Activated T-cell treated with anti-CD3 and anti-CD28 coated beads, Interleukin-2, amount 50 U/mL, for 48 hours (primary cell): ENCODE results near the gene GPR150.

Experiments used
- DNase-seq, 2 experiments: peaks; one replicate each; pipeline ENCODE4 v3.0.0-alpha.2; 2020

GPR150 gene

GRCh38 chr5:95655575-95655974, 35.7 kb downstream of the GPR150 start:
- DNase-seq, result no peak

DNA sequence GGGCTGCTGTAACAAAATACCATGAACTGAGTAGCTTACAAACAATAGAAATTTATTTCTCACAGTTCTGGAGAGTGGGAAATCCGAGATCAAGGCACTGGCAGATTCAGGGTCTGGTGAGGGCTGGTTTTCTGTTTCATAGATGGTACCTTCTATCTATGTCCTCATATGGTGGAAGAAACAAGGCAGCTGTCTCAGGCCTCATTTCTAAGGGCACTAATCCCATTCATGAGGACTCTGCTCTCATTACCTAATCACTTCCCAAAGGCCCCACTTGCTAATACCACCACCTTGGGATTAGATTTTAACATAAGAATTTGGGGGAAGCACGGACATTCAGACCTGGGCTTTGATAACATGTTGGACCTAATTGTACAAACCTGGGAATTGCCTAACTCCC, 40.2 kb downstream of the GPR150 start:
- DNase-seq, result no peak

- DNase-seq, result no peak
Measured at GRCh38 chr5:95662946-95663345, 43.1 kb downstream of the GPR150 start.

DNA sequence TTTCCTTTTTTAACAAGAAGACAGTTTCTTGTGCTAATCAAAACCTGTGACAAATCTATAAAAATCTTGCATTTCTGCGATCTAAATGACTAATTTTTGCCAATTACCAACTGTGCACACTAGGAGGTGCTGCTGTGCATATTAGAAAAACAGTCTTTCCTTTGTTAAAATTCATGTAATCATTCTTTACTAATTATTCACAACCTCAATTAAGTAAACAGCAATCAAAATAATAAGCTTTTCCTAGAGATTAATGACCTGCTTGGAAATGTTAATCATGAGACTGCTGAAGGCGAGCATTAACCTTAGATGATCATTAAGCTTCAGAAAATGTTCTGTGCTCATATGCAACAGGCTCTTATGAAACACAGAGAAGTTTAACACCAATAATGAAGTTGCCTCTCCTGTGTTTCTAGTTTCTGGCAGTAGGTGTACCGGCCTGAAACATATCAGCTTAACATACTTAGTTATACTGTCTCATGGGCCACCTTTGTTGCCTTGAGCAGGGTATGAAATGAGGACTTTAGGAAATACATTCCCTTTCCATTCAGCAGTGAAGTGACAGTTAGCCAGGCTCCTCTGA, 44.4 kb downstream of the GPR150 start:
- DNase-seq, result no peak

- DNase-seq, result no peak
Measured at GRCh38 chr5:95667061-95667618, 47.3 kb downstream of the GPR150 start.

- DNase-seq, result no peak
Measured at GRCh38 chr5:95667678-95668077, 47.8 kb downstream of the GPR150 start.

DNA sequence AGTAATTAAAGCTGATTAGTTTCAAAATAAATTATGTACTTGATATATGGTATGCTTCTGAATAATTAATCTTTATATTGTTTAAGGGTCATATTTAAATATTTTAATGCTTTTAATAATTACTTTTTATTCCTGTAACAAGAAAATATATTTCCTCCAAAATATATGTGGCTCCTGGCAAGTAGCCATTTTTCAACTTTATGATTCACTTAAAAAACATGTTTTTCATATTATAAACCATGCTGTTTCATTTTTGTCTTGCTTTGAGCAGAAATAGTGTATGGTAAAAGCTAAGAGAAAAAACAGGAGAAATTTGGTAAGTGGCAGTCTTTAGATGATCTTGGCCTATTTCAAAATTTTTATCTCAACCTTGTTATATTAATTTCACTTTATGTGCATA, 48.3 kb downstream of the GPR150 start:
- no peak for DNase-seq

DNA sequence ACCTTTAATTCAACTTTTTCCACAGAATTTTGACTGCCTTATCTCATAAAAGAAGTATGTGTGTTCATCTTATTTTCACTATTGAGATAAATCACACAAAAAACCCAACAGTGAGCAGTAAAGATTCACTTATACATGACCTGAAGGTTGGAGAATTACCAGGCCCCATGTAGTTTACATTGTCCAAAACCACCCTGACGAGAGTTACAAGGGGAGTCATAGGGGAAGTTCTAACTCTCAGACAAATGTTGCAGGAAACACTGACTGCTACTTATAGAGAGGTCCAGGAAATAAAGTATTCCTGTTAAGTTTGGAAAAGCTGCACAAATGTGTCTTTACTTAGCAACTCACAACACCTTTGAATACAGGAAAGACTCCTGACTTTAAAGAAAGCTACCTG, 48.8 kb downstream of the GPR150 start:
- DNase-seq, result no peak

GRCh38 chr5:95669540-95669939, 49.7 kb downstream of the GPR150 start:
- no peak for DNase-seq

DNA sequence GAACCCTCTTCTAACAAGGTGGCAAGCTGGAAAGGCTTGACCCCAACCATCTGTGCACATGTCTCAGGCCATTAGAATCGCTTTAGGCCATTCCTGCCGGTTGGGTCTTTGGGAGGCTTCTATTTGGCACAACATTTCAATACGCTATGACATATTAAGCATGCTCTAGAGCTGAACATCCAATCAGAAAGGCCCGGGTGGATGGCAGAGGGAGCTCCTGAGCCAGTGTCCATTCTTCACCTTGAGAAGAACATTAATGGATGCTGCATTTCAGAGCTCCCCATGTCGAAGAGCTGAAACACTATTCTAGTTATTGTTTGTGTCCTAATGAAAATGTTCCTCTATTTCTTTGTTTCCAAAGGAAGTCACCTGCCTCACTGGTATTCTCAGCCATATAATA, 50.1 kb downstream of the GPR150 start:
- DNase-seq, result no peak

GRCh38 chr5:95670568-95670967, 50.7 kb downstream of the GPR150 start:
- no peak for DNase-seq
